GM12878 (cell line): ENCODE measurements around the gene SRCAP. TPM values are rescaled to one million over a fixed set of nuclear protein-coding genes. Genes with fewer than 3 reads are reported as not detected.
A peak's percentile ranks its signal among the peaks of the same experiment; 100 is the strongest.

Experiments used
- ATAC-seq: fragments of 200-7000 bp; cut with Tn5 transposase; 3 replicates; pipeline ENCODE4 v1.9.1; 2020; ENCODE audit warnings: mild to moderate bottlenecking, moderate library complexity
- BruUV-seq: library from RNA; stranded (reverse); fragments of 400-500 nt; replicated peaks from 2 replicates; lab custom pipeline; 2021; lab: Mats Ljungman, UMichigan
- CTCF ChIA-PET: fragments of 300-600 bp; sonication (Branson Sonifier 250); formaldehyde crosslinking; extraction: SDS; loops from one replicate; lab custom pipeline; 2021; ENCODE audit warnings: inconsistent platforms; lab: Yijun Ruan, JAX
- POLR2A ChIA-PET: fragments of 350-600 bp; formaldehyde crosslinking; extraction: SDS; loops from one replicate; lab custom pipeline; 2021; ENCODE audit warnings: inconsistent platforms; lab: Charles Lee
- RAD21 ChIA-PET: fragments of 300-600 bp; sonication (Branson Sonifier 250); formaldehyde crosslinking; loops from one replicate; lab custom pipeline; 2023; ENCODE audit warnings: antibody characterized with exemption; ENCODE audit not compliant: unreplicated experiment; lab: Charles Lee
- SMC1A ChIA-PET: fragments of 300-600 bp; sonication (Branson Sonifier 250); formaldehyde crosslinking; loops from one replicate; lab custom pipeline; 2023; ENCODE audit not compliant: unreplicated experiment, uncharacterized antibody; lab: Charles Lee
- DNase-seq: peaks from one replicate; pipeline ENCODE4 v3.0.0-alpha.2; 2011; ENCODE audit warnings: low read depth, low spot score
- FAIRE-seq: peaks from 3 replicates; lab custom pipeline; 2011; peaks lifted over from hg19 to GRCh38; lab: Jason Lieb, UNC
- H2AFZ ChIP-seq: 2 replicates; pipeline ENCODE4 v1.6.0; 2011; ENCODE audit warnings: low read depth, low read length, control low read depth; ENCODE audit not compliant: control insufficient read depth
- H3K27ac ChIP-seq: 2 replicates; pipeline ENCODE4 v1.5.1; 2011; ENCODE audit warnings: control low read depth; ENCODE audit not compliant: control insufficient read depth, insufficient read depth
- H3K27me3 ChIP-seq, 2 experiments: replicated peaks in 1 of 2; 2 replicates each; pipeline versions ENCODE4 v1.6.0 to v1.6.1; 2011; ENCODE audit warnings: low read length in 1 of 2; ENCODE audit not compliant: control insufficient read depth in 2 of 2, insufficient read depth in 2 of 2
- H3K36me3 ChIP-seq, 2 experiments: 2 replicates each; pipeline ENCODE4 v1.5.1; 2011; ENCODE audit warnings: low read length in 1 of 2; ENCODE audit not compliant: control insufficient read depth in 2 of 2, insufficient read depth in 2 of 2
- H3K4me1 ChIP-seq: 2 replicates; pipeline ENCODE4 v1.6.1; 2011; ENCODE audit warnings: mild to moderate bottlenecking, low read length, moderate library complexity, mixed read lengths; ENCODE audit not compliant: control insufficient read depth, insufficient read depth
- H3K4me2 ChIP-seq: 2 replicates; pipeline ENCODE4 v1.6.0; 2011; ENCODE audit warnings: control low read depth; ENCODE audit not compliant: control insufficient read depth, insufficient read depth
- H3K4me3 ChIP-seq: fragments of 200-600 bp; sonication (generic); 2 replicates; pipeline ENCODE4 v1.5.1; 2016
- H3K79me2 ChIP-seq: 2 replicates; pipeline ENCODE4 v1.6.0; 2011; ENCODE audit warnings: low read length; ENCODE audit not compliant: control insufficient read depth, insufficient read depth
- H3K9ac ChIP-seq: 2 replicates; pipeline ENCODE4 v1.8.0; 2011; ENCODE audit warnings: low read length, control low read depth, mixed read lengths; ENCODE audit not compliant: control insufficient read depth, insufficient read depth
- H3K9me3 ChIP-seq: replicated peaks from 3 replicates; pipeline ENCODE4 v1.5.1; 2011; ENCODE audit warnings: mild to moderate bottlenecking, low read length; ENCODE audit not compliant: control insufficient read depth, insufficient read depth
- H4K20me1 ChIP-seq: 2 replicates; pipeline ENCODE4 v1.6.0; 2011; ENCODE audit not compliant: control insufficient read depth, insufficient read depth
- MYC ChIP-seq: IDR thresholded peaks from 2 replicates; pipeline ENCODE4 v1.6.1; 2011; ENCODE audit warnings: mild to moderate bottlenecking, low read length, moderate library complexity, inconsistent platforms; ENCODE audit not compliant: insufficient read depth, insufficient replicate concordance, insufficient read length, severe bottlenecking
- POLR2AphosphoS5 ChIP-seq: IDR thresholded peaks from 2 replicates; pipeline ENCODE4 v1.6.1; 2011; ENCODE audit warnings: mild to moderate bottlenecking, low read length, inconsistent platforms
- whole genome bisulfite sequencing: methylation state at CpG from one replicate; pipeline ENCODE4 v1.1.6; 2016; ENCODE audit warnings: low lambda C conversion rate; ENCODE audit not compliant: insufficient replicate concordance, insufficient coverage; ENCODE audit errors: missing lambda C conversion rate; 5-methylcytosine and 5-hydroxymethylcytosine counted together
- in situ Hi-C: fragments of 300-500 bp; cut with MboI; formaldehyde crosslinking; loops from 9 replicates; pipeline ENCODE4 v1.14.3; 2018; ENCODE audit warnings: mixed read lengths
- intact Hi-C: fragments of 100-400 bp; cut with micrococcal nuclease; formaldehyde crosslinking; loops from one replicate; pipeline ENCODE4 v1.14.2; 2022; ENCODE audit not compliant: unreplicated experiment
- polyA plus RNA-seq, 11 experiments: library from polyadenylated mRNA; depleted of rRNA in 4 of 11; unstranded in 6 of 11; stranded (reverse) in 5 of 11; fragments of >200 nt; fragmentation: Nextera tagmentation in 4 of 11; fragmentation: Illumina TruSeq in 1 of 11; extraction: Ambion mirVana in 4 of 11; extraction: Trizol in 1 of 11; gene quantifications; 1 replicate in 1 of 11; 2 replicates in 10 of 11; pipeline versions ENCODE4 v1.2.1 to v1.2.3, GENCODE V29; 2011 to 2016; ENCODE audit warnings: inconsistent platforms in 2 of 11, missing spikeins in 2 of 11, low read depth in 1 of 11
- total RNA-seq, 4 experiments: library from RNA; depleted of rRNA in 3 of 4; stranded (reverse); fragments of >200 nt in 3 of 4; fragmentation: Illumina TruSeq in 1 of 4; extraction: Trizol in 1 of 4; gene quantifications; 2 replicates each; pipeline versions ENCODE4 v1.2.1 to v1.2.3, GENCODE V29; 2013 to 2021
- TF ChIP-seq, protein P1 (sequence below): fragments of 450-650 bp; IDR thresholded peaks from 2 replicates; pipeline ENCODE4 v1.6.1; 2016; ENCODE audit warnings: mild to moderate bottlenecking, moderate library complexity, borderline replicate concordance

SRCAP gene
- total and polyA plus RNA-seq, 10 of the 15 experiments (the other 5 are each of a cell fraction or from before 2014, with no cell fraction given), result 0.24 to 58.4 (median 11.6) TPM

DNA sequence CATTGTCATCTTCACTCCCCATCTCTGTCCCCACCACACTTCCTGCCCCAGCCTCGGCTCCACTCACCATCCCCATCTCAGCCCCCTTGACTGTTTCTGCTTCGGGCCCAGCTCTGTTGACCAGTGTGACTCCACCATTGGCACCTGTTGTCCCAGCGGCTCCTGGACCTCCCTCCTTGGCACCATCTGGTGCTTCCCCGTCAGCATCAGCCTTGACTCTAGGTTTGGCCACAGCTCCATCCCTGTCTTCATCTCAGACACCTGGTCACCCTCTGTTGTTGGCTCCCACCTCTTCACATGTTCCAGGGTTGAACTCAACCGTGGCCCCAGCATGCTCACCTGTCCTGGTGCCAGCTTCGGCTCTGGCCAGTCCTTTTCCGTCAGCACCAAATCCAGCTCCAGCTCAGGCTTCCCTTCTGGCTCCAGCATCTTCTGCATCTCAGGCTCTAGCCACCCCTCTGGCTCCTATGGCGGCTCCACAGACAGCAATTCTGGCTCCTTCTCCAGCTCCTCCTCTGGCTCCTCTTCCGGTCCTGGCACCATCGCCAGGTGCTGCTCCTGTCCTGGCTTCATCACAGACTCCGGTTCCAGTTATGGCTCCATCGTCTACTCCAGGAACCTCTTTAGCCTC is 24.9 kb downstream of the SRCAP start:
- intact Hi-C loops, result no loop called here
- no peak overlapping the region for H3K9ac ChIP-seq
- 84% methylated on average over 10 of the region's 12 CpGs for WGBS
- no peaks in the 10 kb centered on the region for H4K20me1 ChIP-seq
- ChIA-PET SMC1A (no interaction called here), POLR2A (no interaction called here), CTCF (interaction anchor here (1.1 to 1.7 kb wide), 2 partner anchors 30 to 179 kb away, joined by 3 to 4 read pairs; no protein-coding TSS in a partner anchor), RAD21 (no interaction called here)
- DNase-seq (no peak), FAIRE-seq (no peak), ATAC-seq (no peak)
- no peaks in the 10 kb centered on the region for H3K79me2 ChIP-seq
- no peak overlapping the region for H3K4me2 ChIP-seq
- H3K27me3 ChIP-seq, result no peaks in the 10 kb centered on the region
- BruUV-seq, result TSS peak; percentile 19
- peak; percentile 39; the same call in 1 of the 2 replicates for TF ChIP-seq POLR2AphosphoS5
- TF ChIP-seq, protein P1, sequence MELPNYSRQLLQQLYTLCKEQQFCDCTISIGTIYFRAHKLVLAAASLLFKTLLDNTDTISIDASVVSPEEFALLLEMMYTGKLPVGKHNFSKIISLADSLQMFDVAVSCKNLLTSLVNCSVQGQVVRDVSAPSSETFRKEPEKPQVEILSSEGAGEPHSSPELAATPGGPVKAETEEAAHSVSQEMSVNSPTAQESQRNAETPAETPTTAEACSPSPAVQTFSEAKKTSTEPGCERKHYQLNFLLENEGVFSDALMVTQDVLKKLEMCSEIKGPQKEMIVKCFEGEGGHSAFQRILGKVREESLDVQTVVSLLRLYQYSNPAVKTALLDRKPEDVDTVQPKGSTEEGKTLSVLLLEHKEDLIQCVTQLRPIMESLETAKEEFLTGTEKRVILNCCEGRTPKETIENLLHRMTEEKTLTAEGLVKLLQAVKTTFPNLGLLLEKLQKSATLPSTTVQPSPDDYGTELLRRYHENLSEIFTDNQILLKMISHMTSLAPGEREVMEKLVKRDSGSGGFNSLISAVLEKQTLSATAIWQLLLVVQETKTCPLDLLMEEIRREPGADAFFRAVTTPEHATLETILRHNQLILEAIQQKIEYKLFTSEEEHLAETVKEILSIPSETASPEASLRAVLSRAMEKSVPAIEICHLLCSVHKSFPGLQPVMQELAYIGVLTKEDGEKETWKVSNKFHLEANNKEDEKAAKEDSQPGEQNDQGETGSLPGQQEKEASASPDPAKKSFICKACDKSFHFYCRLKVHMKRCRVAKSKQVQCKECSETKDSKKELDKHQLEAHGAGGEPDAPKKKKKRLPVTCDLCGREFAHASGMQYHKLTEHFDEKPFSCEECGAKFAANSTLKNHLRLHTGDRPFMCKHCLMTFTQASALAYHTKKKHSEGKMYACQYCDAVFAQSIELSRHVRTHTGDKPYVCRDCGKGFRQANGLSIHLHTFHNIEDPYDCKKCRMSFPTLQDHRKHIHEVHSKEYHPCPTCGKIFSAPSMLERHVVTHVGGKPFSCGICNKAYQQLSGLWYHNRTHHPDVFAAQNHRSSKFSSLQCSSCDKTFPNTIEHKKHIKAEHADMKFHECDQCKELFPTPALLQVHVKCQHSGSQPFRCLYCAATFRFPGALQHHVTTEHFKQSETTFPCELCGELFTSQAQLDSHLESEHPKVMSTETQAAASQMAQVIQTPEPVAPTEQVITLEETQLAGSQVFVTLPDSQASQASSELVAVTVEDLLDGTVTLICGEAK, result no peak
- TF ChIP-seq MYC, result no peak
- H3K27ac ChIP-seq, result no peak overlapping the region
- H3K36me3 ChIP-seq, result peaks cover 42 to 47% of the 10 kb centered on the region in 2 experiments
- in situ Hi-C loops, result no loop called here
- no peaks in the 10 kb centered on the region for H3K4me1 ChIP-seq
- no peak overlapping the region for H3K4me3 ChIP-seq
- no peak overlapping the region for H2AFZ ChIP-seq
- H3K9me3 ChIP-seq, result no peaks in the 10 kb centered on the region
